ENCODE measurements around the gene ERFE.
A peak's percentile ranks its signal among the peaks of the same experiment; 100 is the strongest.

ERFE gene

GRCh38 chr2:238139196-238140039 lies 19.4 kb upstream of the ERFE start:
- peak; percentile 74 for DNase-seq (ENCODE audit: low read depth, low spot score)

DNA sequence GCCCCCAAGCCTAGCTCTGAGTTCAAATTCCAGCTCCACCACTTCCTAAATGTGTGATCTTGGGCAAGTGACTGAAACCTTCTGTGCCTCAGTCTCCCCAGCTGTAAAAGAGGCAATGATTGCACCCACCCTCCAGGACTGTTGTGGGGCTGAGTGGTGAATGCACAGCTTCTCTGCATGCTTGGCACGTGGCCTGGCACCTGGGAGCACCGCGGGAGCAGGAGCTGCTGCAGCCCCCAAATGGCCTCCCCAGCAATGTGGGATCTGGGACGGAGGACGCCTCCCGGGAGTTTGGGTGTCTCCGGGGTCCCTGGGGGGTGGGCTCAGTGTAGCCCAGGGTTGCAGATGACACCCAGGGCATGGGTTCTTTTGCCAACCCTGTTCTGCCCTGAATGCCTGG lies 18.7 kb upstream of the ERFE start:
- no peak for DNase-seq (ENCODE audit: low read depth, low spot score)

DNA sequence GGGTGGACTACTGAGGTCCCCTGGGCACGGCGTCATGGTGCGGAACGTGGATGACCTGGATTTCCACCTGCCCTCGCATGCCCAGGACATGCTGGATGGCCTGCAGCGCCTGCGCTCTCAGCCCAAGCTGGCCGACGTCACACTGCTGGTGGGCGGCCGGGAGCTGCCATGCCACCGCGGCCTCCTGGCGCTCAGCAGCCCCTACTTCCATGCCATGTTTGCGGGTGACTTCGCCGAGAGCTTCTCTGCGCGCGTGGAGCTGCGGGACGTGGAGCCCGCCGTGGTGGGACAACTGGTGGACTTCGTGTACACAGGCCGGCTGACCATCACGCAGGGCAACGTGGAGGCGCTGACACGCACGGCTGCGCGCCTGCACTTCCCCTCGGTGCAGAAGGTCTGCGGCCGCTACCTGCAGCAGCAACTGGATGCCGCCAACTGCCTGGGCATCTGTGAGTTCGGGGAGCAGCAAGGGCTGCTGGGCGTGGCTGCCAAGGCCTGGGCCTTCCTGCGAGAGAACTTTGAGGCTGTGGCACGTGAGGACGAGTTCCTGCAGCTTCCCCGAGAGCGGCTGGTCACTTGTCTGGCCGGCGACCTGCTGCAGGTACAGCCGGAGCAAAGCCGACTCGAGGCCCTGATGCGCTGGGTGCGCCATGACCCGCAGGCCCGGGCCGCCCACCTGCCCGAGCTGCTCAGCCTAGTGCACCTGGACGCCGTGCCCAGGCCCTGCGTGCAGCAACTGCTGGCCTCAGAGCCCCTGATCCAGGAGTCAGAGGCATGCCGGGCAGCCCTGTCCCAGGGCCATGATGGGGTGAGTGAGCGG lies 17.8 kb upstream of the ERFE start:
- DNase-seq (ENCODE audit: low read depth, low spot score), result no peak

- no peak for DNase-seq (ENCODE audit: low read depth, low spot score)
Observed at GRCh38 chr2:238141541-238142318, 17.0 kb upstream of the ERFE start.

DNA sequence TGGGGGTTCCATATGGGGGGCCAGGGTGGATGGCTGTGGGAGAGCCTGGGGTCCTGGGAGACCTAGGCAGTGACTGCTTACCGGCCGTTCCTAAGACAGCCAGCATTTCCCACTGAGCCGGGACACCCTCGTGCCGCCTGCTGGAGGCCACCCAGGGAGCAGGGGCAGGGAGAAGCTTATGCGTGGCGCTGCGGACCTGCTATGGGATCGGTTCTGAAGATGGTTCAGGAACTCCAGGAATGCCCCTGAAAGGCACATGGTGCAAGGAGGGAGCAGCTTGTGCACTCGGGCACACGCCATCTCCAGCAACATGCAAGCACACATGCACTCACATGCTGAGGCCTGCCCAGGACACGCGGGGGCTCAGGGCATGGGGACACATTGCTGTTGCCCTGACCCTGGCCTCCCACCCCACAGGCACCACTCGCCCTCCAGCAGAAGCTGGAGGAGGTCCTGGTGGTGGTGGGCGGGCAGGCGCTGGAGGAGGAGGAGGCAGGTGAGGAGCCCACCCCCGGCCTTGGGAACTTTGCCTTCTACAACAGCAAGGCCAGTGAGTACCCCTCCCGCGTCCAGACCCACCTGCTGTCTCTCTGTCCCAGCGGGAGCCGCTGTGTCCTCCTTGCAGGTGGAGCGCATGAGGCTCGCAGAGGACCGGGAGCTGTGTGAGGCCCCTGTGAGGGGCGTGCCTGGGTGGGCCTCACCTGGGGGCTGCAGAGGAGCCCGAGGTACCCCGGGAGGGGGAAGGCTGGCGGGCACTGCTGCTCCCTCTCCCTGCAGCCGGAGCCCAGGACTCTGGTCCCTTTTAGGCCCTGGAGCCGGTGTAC lies 16.2 kb upstream of the ERFE start:
- no peak for DNase-seq (ENCODE audit: low read depth, low spot score)

GRCh38 chr2:238143239-238143951 lies 15.4 kb upstream of the ERFE start:
- no peak for DNase-seq (ENCODE audit: low read depth, low spot score)

- DNase-seq (ENCODE audit: low read depth, low spot score), result no peak
Observed at GRCh38 chr2:238144262-238144661, 14.5 kb upstream of the ERFE start.

DNA sequence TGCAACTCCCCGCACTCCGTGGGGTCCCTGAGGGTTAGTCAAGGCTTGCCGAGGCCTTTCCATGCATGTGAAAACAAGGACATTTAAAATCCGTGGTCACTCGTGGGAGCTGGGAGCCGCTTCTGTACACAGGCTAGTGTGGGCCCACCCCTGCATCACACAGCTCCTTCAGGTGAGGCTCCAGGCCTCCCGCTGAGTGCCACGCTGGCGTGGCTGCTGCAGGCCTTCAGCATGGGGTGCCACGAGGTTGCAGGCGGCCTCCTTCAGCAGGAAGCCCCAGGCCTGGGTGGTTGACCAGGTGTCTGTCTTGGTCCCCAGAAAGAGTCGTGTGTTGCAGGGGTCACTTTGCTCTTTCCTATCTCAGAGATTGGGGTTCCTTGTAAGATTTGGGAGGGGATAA lies 13.7 kb upstream of the ERFE start:
- DNase-seq (ENCODE audit: low read depth, low spot score), result no peak

DNA sequence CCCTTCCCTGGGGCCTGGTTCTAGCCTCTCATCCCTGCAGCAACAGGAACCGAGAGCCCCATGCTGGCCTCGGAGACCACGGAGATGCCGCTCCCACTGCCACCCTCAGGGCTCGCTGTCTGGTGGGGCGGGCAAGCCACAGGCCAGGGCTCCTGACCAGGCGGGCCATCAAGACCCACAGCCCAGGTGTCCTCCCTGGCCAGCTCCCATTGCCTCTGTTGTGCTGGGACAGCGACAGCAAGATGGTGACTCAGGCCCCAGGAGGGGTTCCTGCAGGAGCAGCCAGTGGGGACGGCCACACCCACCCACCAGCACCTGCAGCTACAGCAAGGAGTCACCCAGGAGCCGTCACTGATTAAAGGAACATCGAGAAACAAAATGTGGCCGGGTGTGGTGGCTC lies 12.9 kb upstream of the ERFE start:
- no peak for DNase-seq (ENCODE audit: low read depth, low spot score)

GRCh38 chr2:238146884-238147544 lies 11.8 kb upstream of the ERFE start:
- no peak for DNase-seq (ENCODE audit: low read depth, low spot score)

DNA sequence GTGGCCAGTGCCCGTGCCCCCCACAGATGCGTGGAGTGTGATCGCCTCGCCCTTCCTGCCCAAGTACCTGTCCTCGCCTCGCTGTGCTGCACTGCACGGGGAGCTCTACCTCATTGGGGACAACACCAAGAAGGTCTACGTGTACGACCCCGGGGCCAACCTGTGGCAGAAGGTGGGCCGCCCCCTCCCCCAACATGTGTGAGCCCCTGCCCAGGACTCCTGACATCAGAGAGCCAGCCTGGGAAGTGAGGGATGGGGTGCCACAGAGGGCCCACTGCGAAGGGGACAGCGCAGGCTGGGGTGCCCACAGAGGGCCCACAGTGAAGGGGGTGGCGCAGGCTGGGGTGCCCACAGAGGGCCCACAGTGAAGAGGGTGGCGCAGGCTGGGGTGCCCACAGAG lies 9.8 kb upstream of the ERFE start:
- DNase-seq (ENCODE audit: low read depth, low spot score), result no peak

- no peak for DNase-seq (ENCODE audit: low read depth, low spot score)
Observed at GRCh38 chr2:238149841-238150572, 8.8 kb upstream of the ERFE start.

DNA sequence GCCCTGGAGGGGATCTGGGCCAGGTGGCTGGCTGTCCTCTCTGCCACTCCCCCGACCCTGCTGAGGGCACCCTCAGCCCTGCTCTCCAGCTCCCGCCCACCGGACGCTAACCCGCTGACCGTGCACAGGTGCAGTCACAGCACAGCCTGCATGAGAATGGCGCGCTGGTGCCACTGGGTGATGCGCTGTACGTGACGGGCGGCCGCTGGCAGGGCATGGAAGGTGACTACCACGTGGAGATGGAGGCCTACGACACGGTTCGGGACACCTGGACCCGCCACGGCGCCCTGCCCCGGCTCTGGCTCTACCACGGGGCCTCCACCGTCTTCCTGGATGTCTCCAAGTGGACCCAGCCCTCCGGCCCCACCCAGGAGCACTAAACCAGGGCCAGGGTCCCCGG lies 8.1 kb upstream of the ERFE start:
- no peak for DNase-seq (ENCODE audit: low read depth, low spot score)

DNA sequence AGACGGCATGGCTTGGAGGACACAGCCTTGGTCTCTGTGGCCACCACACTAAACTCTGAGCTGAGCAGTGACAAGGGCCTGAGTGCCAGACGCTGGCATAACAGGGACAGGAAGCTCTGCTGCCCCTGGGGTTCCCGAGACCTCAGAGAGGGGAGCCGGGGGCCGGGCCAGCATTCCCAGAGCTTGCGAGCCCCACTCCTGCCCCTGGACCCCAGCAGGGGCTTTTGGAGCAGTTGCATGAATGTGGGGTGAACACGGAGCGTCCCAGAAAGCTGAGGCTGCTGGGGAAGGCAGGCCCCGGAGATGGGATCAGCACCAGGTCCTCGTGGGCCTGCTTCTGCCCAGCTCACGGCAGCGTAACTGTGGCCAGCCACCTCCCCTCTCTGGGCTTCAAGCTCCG lies 7.6 kb upstream of the ERFE start:
- DNase-seq (ENCODE audit: low read depth, low spot score), result no peak

DNA sequence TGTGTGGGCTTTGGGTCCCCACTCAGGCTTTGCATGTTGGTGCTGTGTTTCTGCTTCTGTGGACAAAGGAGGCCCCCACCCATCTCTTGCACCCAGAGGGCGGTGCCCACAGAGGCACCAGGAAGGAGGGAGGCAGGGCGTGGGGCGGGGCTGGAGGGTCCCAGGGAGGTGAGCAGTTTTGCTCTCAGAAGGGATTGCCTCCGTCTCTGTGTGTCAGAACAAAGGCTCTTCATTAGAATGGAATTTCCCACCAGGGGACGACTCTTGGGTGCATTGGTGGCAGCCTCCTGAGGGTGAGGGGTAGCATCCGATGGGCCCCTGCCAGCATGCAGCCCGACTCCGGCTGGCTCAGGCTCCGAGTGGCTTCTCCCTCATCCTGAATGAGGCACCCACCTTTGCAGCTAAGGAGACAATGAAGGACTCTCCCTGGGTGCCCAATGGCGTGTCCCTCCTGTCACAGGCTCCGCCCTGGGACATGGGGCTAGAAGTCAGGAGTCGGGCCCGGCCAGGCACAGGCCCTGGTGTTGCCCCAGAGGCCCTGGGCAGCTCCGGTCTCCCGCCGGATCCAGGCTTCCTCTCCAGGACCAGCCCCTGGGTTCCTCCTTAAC lies 7.0 kb upstream of the ERFE start:
- DNase-seq (ENCODE audit: low read depth, low spot score), result peak; percentile 47

- DNase-seq (ENCODE audit: low read depth, low spot score), result no peak
Observed at GRCh38 chr2:238152771-238153688, 5.7 kb upstream of the ERFE start.

- no peak for DNase-seq (ENCODE audit: low read depth, low spot score)
Observed at GRCh38 chr2:238154570-238154969, 4.2 kb upstream of the ERFE start.
